Activated naive CD4-positive, alpha-beta T cell treated with anti-CD3 and anti-CD28 coated beads for 36 hours (primary cell): Measurements from ENCODE around the gene TMEM30B. TPM values are rescaled to one million over a fixed set of nuclear protein-coding genes. Genes with fewer than 3 reads are reported as not detected.

Experiments
- CTCF ChIA-PET: fragments of 350-600 bp; sonication (Branson Sonifier 250); formaldehyde crosslinking; loops from one replicate; lab custom pipeline; 2021; ENCODE audit warnings: antibody characterized with exemption; lab: Charles Lee
- DNase-seq: peaks from one replicate; pipeline ENCODE4 v3.0.0-alpha.2; 2020
- H3K27ac Mint-ChIP-seq: one replicate; pipeline ENCODE4 v1.8.0; 2021; ENCODE audit warnings: mild to moderate bottlenecking, mixed read lengths
- H3K27me3 Mint-ChIP-seq: one replicate; pipeline ENCODE4 v1.8.0; 2021; ENCODE audit warnings: low read depth, mixed read lengths
- H3K36me3 Mint-ChIP-seq: one replicate; pipeline ENCODE4 v1.8.0; 2021; ENCODE audit warnings: low read depth, mixed read lengths
- H3K4me1 Mint-ChIP-seq: one replicate; pipeline ENCODE4 v1.8.0; 2021; ENCODE audit warnings: low read depth, mixed read lengths
- H3K4me3 Mint-ChIP-seq: one replicate; pipeline ENCODE4 v1.8.0; 2021; ENCODE audit warnings: mild to moderate bottlenecking, moderate library complexity, mixed read lengths
- H3K9me3 Mint-ChIP-seq: one replicate; pipeline ENCODE4 v1.8.0; 2021; ENCODE audit warnings: mixed read lengths
- intact Hi-C: fragments of 100-400 bp; cut with micrococcal nuclease; formaldehyde crosslinking; loops from one replicate; pipeline ENCODE4 v1.15.1; 2023
- total RNA-seq, 2 experiments: library from RNA; stranded (reverse); gene quantifications; one replicate each; pipeline ENCODE4 v1.2.3, GENCODE V29; 2021

TMEM30B gene
- total RNA-seq, 2 experiments from 2014 or later = 2.8 to 3.0 TPM

DNA sequence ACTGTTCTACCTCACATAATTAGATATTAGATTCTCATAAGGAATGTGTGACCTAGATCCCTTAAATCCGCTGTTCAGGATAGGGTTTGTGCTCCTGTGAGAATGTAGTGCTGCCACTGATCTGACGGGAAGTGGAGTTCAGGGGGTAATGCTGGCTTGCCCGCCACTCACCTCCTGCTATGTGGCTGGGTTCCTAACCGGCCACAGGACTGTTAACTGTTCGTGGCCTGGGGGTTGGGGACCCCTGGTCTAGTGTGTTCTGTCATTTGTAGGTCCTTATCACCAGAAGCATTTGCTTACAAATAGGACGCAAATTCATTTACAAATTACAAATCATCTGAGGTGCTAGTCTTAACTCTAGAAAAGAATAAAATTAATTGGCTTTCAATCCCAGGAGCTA lies 16.4 kb upstream of the TMEM30B start:
- no peak for DNase-seq
- Mint-ChIP-seq H3K4me3 (no peak overlapping the region), H3K9me3 (no peaks in the 10 kb centered on the region), H3K4me1 (peaks cover 51% of the 10 kb centered on the region), H3K36me3 (no peaks in the 10 kb centered on the region), H3K27me3 (no peaks in the 10 kb centered on the region), H3K27ac (peak overlapping the region; percentile 22)
- intact Hi-C loops = loop anchor here (1.0 to 5.0 kb wide), 7 partner anchors 24 to 540 kb away; partner anchors contain the start of genes PRKCH and SNAPC1
- CTCF ChIA-PET = interaction anchor here (1.1 to 2.8 kb wide), 8 partner anchors 22 to 540 kb away, joined by 3 to 10 read pairs (median 4); no protein-coding TSS in a partner anchor

GRCh38 chr14:61296719-61297502 lies 15.8 kb upstream of the TMEM30B start:
- Mint-ChIP-seq H3K27me3 (no peaks in the 10 kb centered on the region), H3K36me3 (no peaks in the 10 kb centered on the region), H3K9me3 (no peaks in the 10 kb centered on the region), H3K4me3 (peak overlapping the region; percentile 36), H3K4me1 (peaks cover 51% of the 10 kb centered on the region), H3K27ac (no peak overlapping the region)
- CTCF ChIA-PET = interaction anchor here (0.6 to 2.8 kb wide), 19 partner anchors 8 to 541 kb away, joined by 3 to 13 read pairs (median 3); partner anchors contain the start of gene TMEM30B
- intact Hi-C loops = loop anchor here (1.0 to 5.0 kb wide), 7 partner anchors 24 to 540 kb away; partner anchors contain the start of genes PRKCH and SNAPC1
- peak; percentile 31 for DNase-seq

DNA sequence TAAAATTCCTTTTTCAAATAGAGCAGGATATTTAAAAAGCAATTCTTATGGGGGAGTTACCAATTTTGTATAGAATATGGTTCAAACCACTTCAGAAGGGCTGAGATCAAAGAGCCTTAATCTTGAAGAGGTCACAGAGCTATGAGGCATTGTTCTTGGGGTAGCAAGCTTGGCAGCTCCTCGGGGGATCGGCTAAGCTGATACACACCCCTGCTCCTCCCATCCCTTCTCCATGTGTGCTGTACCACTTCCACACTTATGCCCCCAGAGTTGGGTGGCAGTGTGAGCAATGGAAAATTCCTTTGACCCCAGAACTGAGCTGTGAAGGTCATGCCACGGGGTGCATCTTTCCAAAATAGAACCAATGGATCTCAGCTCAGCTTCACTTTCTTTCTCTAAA lies 15.0 kb upstream of the TMEM30B start:
- CTCF ChIA-PET = interaction anchor here (0.6 to 2.8 kb wide), 22 partner anchors 9 to 542 kb away, joined by 3 to 13 read pairs (median 3); partner anchors contain the start of gene TMEM30B

DNA sequence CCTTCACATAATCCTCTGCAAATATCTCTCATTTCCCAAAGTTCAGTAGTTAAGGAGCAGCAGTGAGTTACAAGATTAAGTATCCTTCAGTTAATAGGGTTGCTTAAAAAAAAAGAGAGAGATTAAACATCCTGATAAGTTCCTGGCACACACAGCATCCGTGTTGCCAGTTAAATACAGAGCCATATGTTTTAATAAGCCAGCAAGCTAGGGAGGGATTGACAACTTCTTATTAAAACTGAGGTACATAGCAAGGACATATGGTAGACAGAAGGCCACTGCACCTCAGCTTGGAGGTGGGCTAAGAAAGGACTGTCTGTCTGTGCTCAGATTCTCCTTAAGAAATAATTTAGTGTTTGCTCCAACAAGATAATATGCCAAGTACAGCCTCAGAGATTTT lies 9.6 kb upstream of the TMEM30B start:
- Mint-ChIP-seq H3K9me3 (no peaks in the 10 kb centered on the region), H3K4me1 (peaks cover 2% of the 10 kb centered on the region), H3K27ac (no peak overlapping the region), H3K27me3 (no peaks in the 10 kb centered on the region), H3K4me3 (no peak overlapping the region), H3K36me3 (no peaks in the 10 kb centered on the region)
- no peak for DNase-seq
- intact Hi-C loops = no loop called here
- CTCF ChIA-PET = interaction anchor here (0.8 to 2.2 kb wide), 4 partner anchors 10 to 165 kb away, joined by 3 to 11 read pairs (median 4); partner anchors contain the start of gene TMEM30B

More for the DNA sequence above, 15.0 kb upstream of the TMEM30B start:
- no peak overlapping the region for H3K27ac Mint-ChIP-seq
- H3K9me3 Mint-ChIP-seq = no peaks in the 10 kb centered on the region
- DNase-seq = no peak
- no peaks in the 10 kb centered on the region for H3K27me3 Mint-ChIP-seq
- H3K36me3 Mint-ChIP-seq = no peaks in the 10 kb centered on the region
- peak overlapping the region; percentile 36 for H3K4me3 Mint-ChIP-seq
- intact Hi-C loops = loop anchor here (2.0 to 5.0 kb wide), 2 partner anchors 165 to 466 kb away; partner anchors contain the start of gene SNAPC1
- H3K4me1 Mint-ChIP-seq = peaks cover 51% of the 10 kb centered on the region

- Mint-ChIP-seq H3K4me1 (peaks cover 14% of the 10 kb centered on the region), H3K9me3 (no peaks in the 10 kb centered on the region), H3K36me3 (no peaks in the 10 kb centered on the region), H3K27me3 (no peaks in the 10 kb centered on the region), H3K27ac (no peak overlapping the region), H3K4me3 (no peak overlapping the region)
- intact Hi-C loops = loop anchor here (10.0 kb wide), 1 partner anchor 554 kb away; the partner anchor contains the start of gene MNAT1
- CTCF ChIA-PET = interaction anchor here (0.6 to 1.5 kb wide), 3 partner anchors 9 to 166 kb away, joined by 3 to 8 read pairs (median 4); no protein-coding TSS in a partner anchor
- DNase-seq = no peak
Observed at GRCh38 chr14:61288720-61289119, 7.6 kb upstream of the TMEM30B start.

GRCh38 chr14:61288228-61288627 lies 7.1 kb upstream of the TMEM30B start:
- H3K9me3 Mint-ChIP-seq = no peaks in the 10 kb centered on the region
- peaks cover 14% of the 10 kb centered on the region for H3K4me1 Mint-ChIP-seq
- intact Hi-C loops = loop anchor here (10.0 kb wide), 1 partner anchor 553 kb away; the partner anchor contains the start of gene MNAT1
- H3K27me3 Mint-ChIP-seq = no peaks in the 10 kb centered on the region
- no peak overlapping the region for H3K27ac Mint-ChIP-seq
- CTCF ChIA-PET = interaction anchor here (1.3 to 1.5 kb wide), 2 partner anchors 9 to 19 kb away, joined by 4 to 8 read pairs; no protein-coding TSS in a partner anchor
- H3K4me3 Mint-ChIP-seq = no peak overlapping the region
- no peaks in the 10 kb centered on the region for H3K36me3 Mint-ChIP-seq
- DNase-seq = no peak

GRCh38 chr14:61287196-61287595 lies 6.1 kb upstream of the TMEM30B start:
- Mint-ChIP-seq H3K4me3 (no peak overlapping the region), H3K9me3 (no peaks in the 10 kb centered on the region), H3K27me3 (no peaks in the 10 kb centered on the region), H3K4me1 (peaks cover 14% of the 10 kb centered on the region), H3K36me3 (no peaks in the 10 kb centered on the region), H3K27ac (no peak overlapping the region)
- intact Hi-C loops = loop anchor here (10.0 kb wide), 1 partner anchor 552 kb away; the partner anchor contains the start of gene MNAT1
- no peak for DNase-seq
- CTCF ChIA-PET = interaction anchor here (0.7 to 4.6 kb wide), 4 partner anchors 14 to 551 kb away, joined by 3 to 27 read pairs (median 12); no protein-coding TSS in a partner anchor

GRCh38 chr14:61285364-61285763 lies 4.2 kb upstream of the TMEM30B start:
- Mint-ChIP-seq H3K27me3 (no peaks in the 10 kb centered on the region), H3K27ac (no peak overlapping the region), H3K9me3 (no peaks in the 10 kb centered on the region), H3K4me1 (peaks cover 17% of the 10 kb centered on the region), H3K36me3 (no peaks in the 10 kb centered on the region), H3K4me3 (no peak overlapping the region)
- intact Hi-C loops = loop anchor here (10.0 kb wide), 1 partner anchor 551 kb away; the partner anchor contains the start of gene MNAT1
- CTCF ChIA-PET = interaction anchor here (0.5 to 4.6 kb wide), 11 partner anchors 8 to 193 kb away, joined by 3 to 27 read pairs (median 4); no protein-coding TSS in a partner anchor
- no peak for DNase-seq

GRCh38 chr14:61284001-61284400 lies 2.9 kb upstream of the TMEM30B start:
- Mint-ChIP-seq H3K27ac (no peak overlapping the region), H3K4me1 (peaks cover 29% of the 10 kb centered on the region), H3K36me3 (no peaks in the 10 kb centered on the region), H3K9me3 (no peaks in the 10 kb centered on the region), H3K4me3 (no peak overlapping the region), H3K27me3 (no peaks in the 10 kb centered on the region)
- CTCF ChIA-PET = interaction anchor here (0.5 to 4.6 kb wide), 5 partner anchors 11 to 464 kb away, joined by 3 to 27 read pairs (median 6); no protein-coding TSS in a partner anchor
- intact Hi-C loops = loop anchor here (10.0 kb wide), 1 partner anchor 549 kb away; the partner anchor contains the start of gene MNAT1
- DNase-seq = no peak

- CTCF ChIA-PET = interaction anchor here (0.6 to 1.1 kb wide), 2 partner anchors 14 to 555 kb away, joined by 5 to 6 read pairs; no protein-coding TSS in a partner anchor
- intact Hi-C loops = loop anchor here (10.0 kb wide), 1 partner anchor 548 kb away; the partner anchor contains the start of gene MNAT1
- no peak overlapping the region for H3K4me3 Mint-ChIP-seq
- H3K27me3 Mint-ChIP-seq = no peaks in the 10 kb centered on the region
- H3K27ac Mint-ChIP-seq = no peak overlapping the region
- peaks cover 31% of the 10 kb centered on the region for H3K4me1 Mint-ChIP-seq
- no peaks in the 10 kb centered on the region for H3K36me3 Mint-ChIP-seq
- H3K9me3 Mint-ChIP-seq = no peaks in the 10 kb centered on the region
- no peak for DNase-seq
Observed at GRCh38 chr14:61282746-61283145, 1.6 kb upstream of the TMEM30B start.

GRCh38 chr14:61281948-61282275 lies 774 bp upstream of the TMEM30B start:
- no peaks in the 10 kb centered on the region for H3K9me3 Mint-ChIP-seq
- H3K27me3 Mint-ChIP-seq = no peaks in the 10 kb centered on the region
- DNase-seq = no peak
- no peak overlapping the region for H3K27ac Mint-ChIP-seq
- peaks cover 30% of the 10 kb centered on the region for H3K4me1 Mint-ChIP-seq
- intact Hi-C loops = loop anchor here (10.0 kb wide), 1 partner anchor 547 kb away; the partner anchor contains the start of gene MNAT1
- CTCF ChIA-PET = interaction anchor here (0.5 to 4.2 kb wide), 5 partner anchors 12 to 556 kb away, joined by 3 to 44 read pairs (median 4); no protein-coding TSS in a partner anchor
- H3K36me3 Mint-ChIP-seq = no peaks in the 10 kb centered on the region
- H3K4me3 Mint-ChIP-seq = peak overlapping the region; percentile 88
